Astrocyte (in vitro differentiated cells and primary cell): ENCODE results near the gene IGSF22. TPM values are rescaled to one million over a fixed set of nuclear protein-coding genes. Genes with fewer than 3 reads are reported as not detected.

ENCODE experiments used
- DNase-seq: peaks from one replicate; pipeline ENCODE4 v3.0.0-alpha.2; 2010; ENCODE audit warnings: low read depth
- FAIRE-seq: peaks from 2 replicates; lab custom pipeline; 2011; peaks lifted over from hg19 to GRCh38; lab: Jason Lieb, UNC
- H2AFZ ChIP-seq: 2 replicates; pipeline ENCODE4 v1.6.0; 2012; ENCODE audit warnings: low read depth, low read length, inconsistent platforms
- H3K27ac ChIP-seq: 2 replicates; pipeline ENCODE4 v1.5.1; 2011; ENCODE audit warnings: low read depth, low read length, inconsistent platforms
- H3K27me3 ChIP-seq: 2 replicates; pipeline ENCODE4 v1.6.0; 2011; ENCODE audit warnings: low read length, inconsistent platforms; ENCODE audit not compliant: insufficient read depth
- H3K36me3 ChIP-seq: 2 replicates; pipeline ENCODE4 v1.5.1; 2011; ENCODE audit warnings: low read length, inconsistent platforms; ENCODE audit not compliant: insufficient read depth
- H3K4me1 ChIP-seq: 2 replicates; pipeline ENCODE4 v1.5.1; 2011; ENCODE audit warnings: low read length, inconsistent platforms; ENCODE audit not compliant: insufficient read depth
- H3K4me2 ChIP-seq: 2 replicates; pipeline ENCODE4 v1.6.0; 2012; ENCODE audit warnings: low read length, inconsistent platforms
- H3K4me3 ChIP-seq: 2 replicates; pipeline ENCODE4 v1.5.1; 2011; ENCODE audit warnings: low read depth, mild to moderate bottlenecking, low read length, inconsistent platforms; ENCODE audit not compliant: insufficient read depth
- H3K79me2 ChIP-seq: 2 replicates; pipeline ENCODE4 v1.6.0; 2012; ENCODE audit warnings: mild to moderate bottlenecking, low read length, inconsistent platforms; ENCODE audit not compliant: insufficient read depth
- H3K9ac ChIP-seq: 2 replicates; pipeline ENCODE4 v1.6.0; 2012; ENCODE audit warnings: mild to moderate bottlenecking, low read length, inconsistent platforms
- H3K9me3 ChIP-seq: 2 replicates; pipeline ENCODE4 v1.5.1; 2012; ENCODE audit warnings: low read depth, mild to moderate bottlenecking, low read length, inconsistent platforms; ENCODE audit not compliant: insufficient read depth
- H4K20me1 ChIP-seq: 2 replicates; pipeline ENCODE4 v1.6.0; 2012; ENCODE audit warnings: low read length, inconsistent platforms; ENCODE audit not compliant: insufficient read depth
- H3K27ac Mint-ChIP-seq: one replicate; pipeline ENCODE4 v1.8.0; 2021; ENCODE audit warnings: mild to moderate bottlenecking, mixed read lengths; ENCODE audit not compliant: unreplicated experiment
- H3K27me3 Mint-ChIP-seq: one replicate; pipeline ENCODE4 v1.8.0; 2021; ENCODE audit warnings: low read depth, mixed read lengths; ENCODE audit not compliant: unreplicated experiment
- H3K36me3 Mint-ChIP-seq: one replicate; pipeline ENCODE4 v1.8.0; 2021; ENCODE audit warnings: low read depth, mixed read lengths; ENCODE audit not compliant: unreplicated experiment
- H3K4me1 Mint-ChIP-seq: one replicate; pipeline ENCODE4 v1.8.0; 2021; ENCODE audit warnings: low read depth, mixed read lengths; ENCODE audit not compliant: unreplicated experiment
- H3K4me3 Mint-ChIP-seq: one replicate; pipeline ENCODE4 v1.8.0; 2021; ENCODE audit warnings: mild to moderate bottlenecking, moderate library complexity, mixed read lengths; ENCODE audit not compliant: unreplicated experiment
- H3K9me3 Mint-ChIP-seq: one replicate; pipeline ENCODE4 v1.8.0; 2021; ENCODE audit warnings: mild to moderate bottlenecking, mixed read lengths; ENCODE audit not compliant: unreplicated experiment
- CTCF ChIP-seq: IDR thresholded peaks from 2 replicates; pipeline ENCODE4 v1.5.1; 2011; ENCODE audit warnings: low read depth, mild to moderate bottlenecking, inconsistent platforms, low read length, moderate library complexity; ENCODE audit not compliant: insufficient read depth
- EZH2 ChIP-seq: IDR thresholded peaks from 2 replicates; pipeline ENCODE4 v1.6.1; 2012; ENCODE audit warnings: mild to moderate bottlenecking, low read length, inconsistent platforms; ENCODE audit not compliant: insufficient read depth
- total RNA-seq: library from RNA; stranded (reverse); gene quantifications from 2 replicates; pipeline ENCODE4 v1.2.1, GENCODE V29; 2021

Gene IGSF22
- total RNA-seq, 1 donor from 2014 or later, result 0.05 TPM

GRCh38 chr11:18761144-18761543 lies 35.2 kb upstream of the IGSF22 start:
- no peaks in the 10 kb centered on the region for H3K36me3 ChIP-seq
- no peak overlapping the region for H3K4me2 ChIP-seq
- no peak overlapping the region for H3K27ac ChIP-seq
- no peaks in the 10 kb centered on the region for H3K79me2 ChIP-seq
- Mint-ChIP-seq H3K27ac (no peak overlapping the region), H3K36me3 (no peaks in the 10 kb centered on the region), H3K4me3 (no peak overlapping the region), H3K4me1 (peaks cover 8% of the 10 kb centered on the region), H3K27me3 (no peaks in the 10 kb centered on the region), H3K9me3 (no peaks in the 10 kb centered on the region)
- no peak for TF ChIP-seq CTCF
- no peak for TF ChIP-seq EZH2
- no peak overlapping the region for H3K9ac ChIP-seq
- no peaks in the 10 kb centered on the region for H3K9me3 ChIP-seq
- H4K20me1 ChIP-seq, result no peaks in the 10 kb centered on the region
- H3K4me3 ChIP-seq, result no peak overlapping the region
- H3K4me1 ChIP-seq, result peaks cover 8% of the 10 kb centered on the region
- DNase-seq (no peak), FAIRE-seq (no peak)
- no peak overlapping the region for H2AFZ ChIP-seq
- peaks cover 4% of the 10 kb centered on the region for H3K27me3 ChIP-seq

GRCh38 chr11:18757811-18758210 lies 31.8 kb upstream of the IGSF22 start:
- H3K27me3 Mint-ChIP-seq, result no peaks in the 10 kb centered on the region
- no peak overlapping the region for H3K27ac Mint-ChIP-seq
- no peak overlapping the region for H3K9ac ChIP-seq
- no peaks in the 10 kb centered on the region for H3K36me3 ChIP-seq
- no peaks in the 10 kb centered on the region for H3K79me2 ChIP-seq
- no peak for FAIRE-seq
- DNase-seq, result peak; percentile 54
- no peak overlapping the region for H3K4me2 ChIP-seq
- no peak overlapping the region for H2AFZ ChIP-seq
- no peak overlapping the region for H3K4me3 ChIP-seq
- H3K27ac ChIP-seq, result no peak overlapping the region
- TF ChIP-seq CTCF (no peak), EZH2 (no peak)
- H3K36me3 Mint-ChIP-seq, result no peaks in the 10 kb centered on the region
- H3K9me3 Mint-ChIP-seq, result no peaks in the 10 kb centered on the region
- peaks cover 3% of the 10 kb centered on the region for H3K4me1 Mint-ChIP-seq
- H3K27me3 ChIP-seq, result peaks cover 4% of the 10 kb centered on the region
- H3K9me3 ChIP-seq, result no peaks in the 10 kb centered on the region
- no peaks in the 10 kb centered on the region for H4K20me1 ChIP-seq
- H3K4me3 Mint-ChIP-seq, result no peak overlapping the region
- H3K4me1 ChIP-seq, result no peaks in the 10 kb centered on the region

- Histone ChIP-seq H4K20me1 (no peaks in the 10 kb centered on the region), H3K9me3 (no peaks in the 10 kb centered on the region), H3K4me2 (no peak overlapping the region), H3K4me3 (no peak overlapping the region), H2AFZ (no peak overlapping the region), H3K27ac (no peak overlapping the region), H3K79me2 (no peaks in the 10 kb centered on the region), H3K27me3 (peaks cover 4% of the 10 kb centered on the region), H3K9ac (no peak overlapping the region), H3K36me3 (no peaks in the 10 kb centered on the region), H3K4me1 (no peaks in the 10 kb centered on the region)
- Mint-ChIP-seq H3K4me3 (no peak overlapping the region), H3K4me1 (peaks cover 3% of the 10 kb centered on the region), H3K36me3 (no peaks in the 10 kb centered on the region), H3K27ac (no peak overlapping the region), H3K27me3 (peaks cover 1% of the 10 kb centered on the region), H3K9me3 (no peaks in the 10 kb centered on the region)
- no peak for DNase-seq
- FAIRE-seq, result no peak
- no peak for TF ChIP-seq CTCF
- no peak for TF ChIP-seq EZH2
These were observed 30.9 kb upstream of the IGSF22 start for GRCh38 chr11:18756889-18757288.
